Tibial nerve (tissue), 3 donors: ENCODE data around the gene RBM33.

Source experiments
- POLR2A ChIP-seq, 2 donors: fragments of 450-650 bp; IDR thresholded peaks; one replicate each; pipeline ENCODE4 v1.6.1; 2017; ENCODE audit warnings: antibody characterized with exemption in 2 of 2, mild to moderate bottlenecking in 2 of 2, moderate library complexity in 2 of 2
- TF ChIP-seq, protein P1 (sequence below), 5 experiments: fragments of 200-600 bp in 3 of 5; fragments of 450-650 bp in 2 of 5; sonication (generic) in 3 of 5; IDR thresholded peaks; one replicate each; pipeline ENCODE4 v1.5.1; 2016 to 2019; ENCODE audit warnings: antibody characterized with exemption in 5 of 5, mild to moderate bottlenecking in 3 of 5, moderate library complexity in 2 of 5

DNA sequence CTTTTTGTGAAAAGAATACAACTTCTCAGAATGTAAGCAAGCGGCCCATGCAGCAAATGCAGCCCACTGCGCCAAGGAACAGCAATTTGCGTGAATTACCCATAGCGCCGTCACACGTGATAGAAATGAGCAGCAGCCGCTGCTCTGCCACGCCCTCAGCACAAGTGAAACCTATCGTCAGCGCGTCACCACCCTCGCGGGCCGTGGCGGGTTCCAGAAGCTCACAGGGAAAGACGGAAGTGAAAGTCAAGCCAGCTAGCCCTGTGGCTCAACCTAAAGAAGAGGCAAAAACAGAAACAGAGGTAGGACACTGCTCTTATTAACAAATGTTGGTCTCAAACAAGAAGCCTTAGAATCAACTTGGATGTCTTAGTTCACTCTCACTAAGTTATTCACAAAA lies 97.3 kb downstream of the RBM33 start:
- TF ChIP-seq, protein P1, sequence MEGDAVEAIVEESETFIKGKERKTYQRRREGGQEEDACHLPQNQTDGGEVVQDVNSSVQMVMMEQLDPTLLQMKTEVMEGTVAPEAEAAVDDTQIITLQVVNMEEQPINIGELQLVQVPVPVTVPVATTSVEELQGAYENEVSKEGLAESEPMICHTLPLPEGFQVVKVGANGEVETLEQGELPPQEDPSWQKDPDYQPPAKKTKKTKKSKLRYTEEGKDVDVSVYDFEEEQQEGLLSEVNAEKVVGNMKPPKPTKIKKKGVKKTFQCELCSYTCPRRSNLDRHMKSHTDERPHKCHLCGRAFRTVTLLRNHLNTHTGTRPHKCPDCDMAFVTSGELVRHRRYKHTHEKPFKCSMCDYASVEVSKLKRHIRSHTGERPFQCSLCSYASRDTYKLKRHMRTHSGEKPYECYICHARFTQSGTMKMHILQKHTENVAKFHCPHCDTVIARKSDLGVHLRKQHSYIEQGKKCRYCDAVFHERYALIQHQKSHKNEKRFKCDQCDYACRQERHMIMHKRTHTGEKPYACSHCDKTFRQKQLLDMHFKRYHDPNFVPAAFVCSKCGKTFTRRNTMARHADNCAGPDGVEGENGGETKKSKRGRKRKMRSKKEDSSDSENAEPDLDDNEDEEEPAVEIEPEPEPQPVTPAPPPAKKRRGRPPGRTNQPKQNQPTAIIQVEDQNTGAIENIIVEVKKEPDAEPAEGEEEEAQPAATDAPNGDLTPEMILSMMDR (IDR thresholded peaks at IDR 0.05): no peak
- TF ChIP-seq POLR2A (IDR thresholded peaks at IDR 0.05): no peak
